Measurements from ENCODE around the gene UQCC5. TPM values are rescaled to one million over a fixed set of nuclear protein-coding genes. Genes with fewer than 3 reads are reported as not detected.
A peak's percentile ranks its signal among the peaks of the same experiment; 100 is the strongest.

UQCC5 gene
- total RNA-seq, 2 donors from 2014 or later, result 0.78 to 7.3 TPM

DNA sequence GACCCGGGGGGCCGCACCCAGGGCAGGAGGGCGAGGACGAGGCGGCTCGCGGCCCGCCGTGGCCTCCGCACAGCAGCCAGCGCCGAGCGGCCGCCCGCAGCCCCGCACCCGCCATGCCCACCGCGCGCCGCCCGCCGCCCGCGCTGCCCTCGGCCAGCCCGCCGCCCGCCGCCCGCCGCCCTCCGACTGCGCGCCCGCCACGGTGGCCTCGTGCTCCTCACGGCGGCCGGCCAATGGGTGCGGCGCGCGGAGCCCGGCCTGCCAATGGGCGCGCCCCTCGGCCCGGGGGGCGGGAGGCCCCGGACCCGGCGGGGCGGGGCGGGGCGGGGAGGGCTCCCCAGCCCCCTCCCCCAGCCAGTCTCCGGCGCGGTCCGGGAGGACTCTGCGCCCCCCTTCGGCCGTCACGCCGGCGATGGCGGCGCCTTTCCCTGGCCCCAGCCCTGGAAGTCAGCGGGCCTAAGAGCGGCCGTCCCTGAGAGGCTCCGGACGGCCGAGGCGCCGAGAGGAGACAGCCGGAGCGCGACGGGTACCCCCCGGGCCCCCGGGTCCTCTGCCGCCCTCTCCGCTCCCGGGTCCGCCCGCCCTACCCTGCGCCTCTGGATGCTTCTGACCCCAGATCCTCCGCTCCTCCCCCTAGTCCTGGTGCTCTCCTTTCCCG is 2.7 kb upstream of the UQCC5 start, which contains the start of gene NT5DC2:
TSS of gene NT5DC2 (minus strand) at position 235 of the 658 bp plus-strand sequence. CDS start at position 115, 120 bp downstream.
- TF ChIP-seq POLR2A (IDR thresholded peaks at IDR 0.05), result peak in 1 of 3 donors; percentile 10
- TF ChIP-seq, protein P1, sequence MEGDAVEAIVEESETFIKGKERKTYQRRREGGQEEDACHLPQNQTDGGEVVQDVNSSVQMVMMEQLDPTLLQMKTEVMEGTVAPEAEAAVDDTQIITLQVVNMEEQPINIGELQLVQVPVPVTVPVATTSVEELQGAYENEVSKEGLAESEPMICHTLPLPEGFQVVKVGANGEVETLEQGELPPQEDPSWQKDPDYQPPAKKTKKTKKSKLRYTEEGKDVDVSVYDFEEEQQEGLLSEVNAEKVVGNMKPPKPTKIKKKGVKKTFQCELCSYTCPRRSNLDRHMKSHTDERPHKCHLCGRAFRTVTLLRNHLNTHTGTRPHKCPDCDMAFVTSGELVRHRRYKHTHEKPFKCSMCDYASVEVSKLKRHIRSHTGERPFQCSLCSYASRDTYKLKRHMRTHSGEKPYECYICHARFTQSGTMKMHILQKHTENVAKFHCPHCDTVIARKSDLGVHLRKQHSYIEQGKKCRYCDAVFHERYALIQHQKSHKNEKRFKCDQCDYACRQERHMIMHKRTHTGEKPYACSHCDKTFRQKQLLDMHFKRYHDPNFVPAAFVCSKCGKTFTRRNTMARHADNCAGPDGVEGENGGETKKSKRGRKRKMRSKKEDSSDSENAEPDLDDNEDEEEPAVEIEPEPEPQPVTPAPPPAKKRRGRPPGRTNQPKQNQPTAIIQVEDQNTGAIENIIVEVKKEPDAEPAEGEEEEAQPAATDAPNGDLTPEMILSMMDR (IDR thresholded peaks at IDR 0.05), result peak in 1 of 7 experiments; percentile 4
- Histone ChIP-seq H3K27ac (peak within 1 kb of the TSS in 3 of 4 donors; percentile 31 to 52 (median 46)), H3K4me1 (peaks cover 39% of the 10 kb centered on the region), H3K9me3 (no peaks in the 10 kb centered on the region), H3K4me3 (peak within 1 kb of the TSS; percentile 23 to 24), H3K36me3 (replicated peaks in 1 of 2; ENCODE audit: insufficient read depth in 1 of 2, low read depth in 2 of 2) (no peaks in the 10 kb centered on the region), H3K27me3 (no peaks in the 10 kb centered on the region)
- ATAC-seq (peak; percentile 31), DNase-seq (peak; percentile 52 to 78 (median 66))
- 7% methylated on average over 42 of the region's 91 CpGs; no CpG with 5 or more reads in 1 of the 2 donors for WGBS, 2 donors
- intact Hi-C loops (cut with DNase I), result loop anchor here (10.0 kb wide), 1 partner anchor 79 kb away; the partner anchor contains the start of genes NISCH and TNNC1

GRCh38 chr3:52534281-52535183 is 1.9 kb upstream of the UQCC5 start:
- DNase-seq (peak in 1 of 4 donors; percentile 18), ATAC-seq (no peak)
- no peaks in the 10 kb centered on the region for H3K9me3 ChIP-seq
- TF ChIP-seq, protein P1 (IDR thresholded peaks at IDR 0.05), result no peak
- TF ChIP-seq POLR2A (IDR thresholded peaks at IDR 0.05), result no peak
- H3K27me3 ChIP-seq, result no peaks in the 10 kb centered on the region
- peak overlapping the region; percentile 13 to 23 for H3K4me3 ChIP-seq
- WGBS, 2 donors, result 73 to 90% methylated on average over 44 to 57 of the region's 57 CpGs
- intact Hi-C loops (cut with DNase I), result loop anchor here (10.0 kb wide), 1 partner anchor 80 kb away; the partner anchor contains the start of genes NISCH and TNNC1
- no peaks in the 10 kb centered on the region for H3K36me3 ChIP-seq (replicated peaks in 1 of 2; ENCODE audit: insufficient read depth in 1 of 2, low read depth in 2 of 2)
- H3K27ac ChIP-seq, result peak overlapping the region in 3 of 4 donors; percentile 31 to 52 (median 46)
- peaks cover 47% of the 10 kb centered on the region for H3K4me1 ChIP-seq

GRCh38 chr3:52535411-52536111 is 844 bp upstream of the UQCC5 start:
- no peak overlapping the region for H3K4me3 ChIP-seq
- no peaks in the 10 kb centered on the region for H3K36me3 ChIP-seq (replicated peaks in 1 of 2; ENCODE audit: insufficient read depth in 1 of 2, low read depth in 2 of 2)
- peaks cover 55% of the 10 kb centered on the region for H3K4me1 ChIP-seq
- H3K27ac ChIP-seq, result peak overlapping the region in 2 of 4 donors; percentile 54 to 93
- WGBS, 2 donors, result 83 to 90% methylated on average over 19 of the region's 19 CpGs
- intact Hi-C loops (cut with DNase I), result loop anchor here (10.0 kb wide), 1 partner anchor 81 kb away; the partner anchor contains the start of genes NISCH and TNNC1
- DNase-seq (peak in 1 of 4 donors; percentile 14), ATAC-seq (no peak)
- no peaks in the 10 kb centered on the region for H3K9me3 ChIP-seq
- TF ChIP-seq POLR2A (IDR thresholded peaks at IDR 0.05), result no peak
- TF ChIP-seq, protein P1 (IDR thresholded peaks at IDR 0.05), result no peak
- no peaks in the 10 kb centered on the region for H3K27me3 ChIP-seq

- Histone ChIP-seq H3K27me3 (no peaks in the 10 kb centered on the region), H3K4me1 (peaks cover 55% of the 10 kb centered on the region), H3K9me3 (no peaks in the 10 kb centered on the region), H3K4me3 (no peak overlapping the region), H3K36me3 (replicated peaks in 1 of 2; ENCODE audit: insufficient read depth in 1 of 2, low read depth in 2 of 2) (no peaks in the 10 kb centered on the region), H3K27ac (peak overlapping the region in 2 of 4 donors; percentile 54 to 93)
- 4% methylated on average over 9 of the region's 9 CpGs for WGBS, 2 donors
- TF ChIP-seq POLR2A (IDR thresholded peaks at IDR 0.05), result no peak
- TF ChIP-seq, protein P1 (IDR thresholded peaks at IDR 0.05), result no peak
- intact Hi-C loops (cut with DNase I), result loop anchor here (10.0 kb wide), 1 partner anchor 81 kb away; the partner anchor contains the start of genes NISCH and TNNC1
- ATAC-seq (no peak), DNase-seq (no peak)
Observed at GRCh38 chr3:52536112-52536368, 365 bp upstream of the UQCC5 start.

Data from body of pancreas (tissue), 4 donors.